ENCODE data around the gene HS1BP3.

Gene HS1BP3

DNA sequence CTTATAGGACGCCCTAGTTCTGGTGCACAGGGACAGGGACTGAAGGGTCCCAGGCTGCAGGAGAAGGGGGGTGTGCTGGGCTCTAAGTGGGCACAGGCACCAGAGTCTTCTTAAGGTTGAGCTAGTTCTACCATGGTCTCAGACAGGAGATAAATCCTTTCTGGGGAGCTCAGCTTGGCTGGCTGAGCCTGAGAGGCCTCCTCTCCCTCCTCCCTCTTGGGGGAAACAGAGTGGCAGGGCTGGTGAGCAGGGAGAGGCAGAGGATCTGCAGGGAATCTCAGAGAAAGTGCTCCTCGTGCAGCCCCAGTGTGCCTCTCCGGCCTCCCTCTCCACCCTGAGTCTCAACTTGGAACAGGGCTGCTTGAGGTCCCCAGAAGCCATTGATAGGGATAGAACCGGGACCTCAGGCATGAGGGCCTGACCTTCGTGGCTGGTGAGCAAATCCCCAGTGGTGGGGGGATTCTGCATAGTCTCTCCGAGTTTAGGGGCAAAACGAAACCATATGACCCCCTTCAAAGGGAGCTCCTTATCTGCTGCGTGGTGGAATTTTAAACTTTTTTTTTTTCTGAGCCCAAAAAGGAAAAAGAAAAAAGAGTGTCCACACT is 18.1 kb upstream of the HS1BP3 start:
- no peak overlapping the region for H3K27ac Mint-ChIP-seq
- H3K36me3 Mint-ChIP-seq (ENCODE audit: low read depth): no peaks in the 10 kb centered on the region
- H3K4me3 Mint-ChIP-seq: no peak overlapping the region

DNA sequence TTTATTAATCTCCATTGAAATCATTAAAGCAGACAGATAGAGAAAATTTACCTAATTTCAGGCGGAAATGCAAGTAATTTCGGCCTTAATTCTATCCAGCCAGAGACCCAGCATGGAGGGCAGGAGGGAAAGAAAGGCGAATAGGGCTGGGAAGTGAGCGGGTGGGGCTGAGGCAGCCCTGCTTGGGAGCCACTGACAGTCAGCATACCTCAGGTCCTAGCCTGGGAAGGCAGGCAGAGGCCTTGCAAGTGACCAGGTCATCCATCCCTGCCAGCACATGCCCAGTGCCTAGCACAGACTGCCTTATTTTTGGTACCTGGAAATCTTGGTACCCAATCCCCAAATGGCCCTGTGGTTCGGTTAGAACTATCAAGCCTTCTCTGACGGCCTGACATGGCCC is 17.6 kb upstream of the HS1BP3 start:
- Mint-ChIP-seq H3K4me3 (no peak overlapping the region), H3K27ac (no peak overlapping the region), H3K36me3 (ENCODE audit: low read depth) (no peaks in the 10 kb centered on the region), H3K4me1 (ENCODE audit: low read depth) (peaks cover 8% of the 10 kb centered on the region), H3K27me3 (peaks cover 68% of the 10 kb centered on the region), H3K9me3 (no peaks in the 10 kb centered on the region)

More for the DNA sequence above, 18.1 kb upstream of the HS1BP3 start:
- Mint-ChIP-seq H3K4me1 (ENCODE audit: low read depth) (peaks cover 8% of the 10 kb centered on the region), H3K9me3 (no peaks in the 10 kb centered on the region), H3K27me3 (peaks cover 66% of the 10 kb centered on the region)

DNA sequence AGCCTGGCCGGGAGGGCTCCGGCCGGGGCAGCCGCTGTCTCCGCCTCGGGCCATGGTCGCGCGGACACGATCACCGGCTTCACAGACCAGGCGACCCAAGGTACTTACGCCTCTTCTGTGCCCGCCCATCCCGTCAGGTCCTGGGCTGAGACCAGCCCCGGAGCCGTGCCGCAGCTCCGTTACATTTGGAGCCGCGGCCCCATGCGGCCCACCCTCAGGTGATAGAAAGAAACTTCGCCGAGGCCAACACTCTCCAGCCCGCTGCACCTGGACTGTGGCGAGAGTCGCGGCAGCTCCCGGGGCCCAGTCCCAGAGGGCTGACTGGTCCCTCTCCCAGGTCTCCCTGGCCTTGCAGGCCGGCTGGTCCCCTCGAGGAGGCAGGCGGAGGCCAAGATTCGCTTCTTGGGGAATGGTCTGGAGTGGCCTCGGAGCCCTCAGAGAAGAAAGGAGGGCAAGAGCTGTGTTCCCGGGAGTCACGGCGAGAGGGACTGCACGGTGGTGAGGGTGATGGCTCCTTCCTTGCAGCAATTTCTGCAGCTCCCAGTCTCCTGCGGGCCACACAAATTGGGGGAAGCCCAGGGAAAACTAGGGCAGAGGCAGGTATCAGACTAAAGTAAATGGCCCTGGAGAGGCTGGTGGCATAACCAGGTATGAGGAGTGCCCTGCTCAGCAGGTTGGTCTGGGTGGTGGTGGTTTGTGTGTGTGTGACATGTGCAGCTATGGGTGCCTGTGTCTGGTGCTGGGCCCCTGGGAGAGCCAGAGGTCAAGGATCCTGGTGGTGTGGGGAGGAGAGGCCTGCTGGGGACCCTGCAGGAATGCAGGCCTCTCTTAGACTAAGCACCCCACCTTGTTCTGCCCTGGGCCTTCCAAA is 16.9 kb upstream of the HS1BP3 start:
- Mint-ChIP-seq H3K4me1 (ENCODE audit: low read depth) (peaks cover 8% of the 10 kb centered on the region), H3K9me3 (no peaks in the 10 kb centered on the region), H3K27ac (no peak overlapping the region), H3K36me3 (ENCODE audit: low read depth) (no peaks in the 10 kb centered on the region), H3K4me3 (peak overlapping the region; percentile 35), H3K27me3 (peaks cover 68% of the 10 kb centered on the region)

GRCh38 chr2:20667151-20667530 is 16.2 kb upstream of the HS1BP3 start:
- H3K4me3 Mint-ChIP-seq: no peak overlapping the region
- H3K27me3 Mint-ChIP-seq: peaks cover 68% of the 10 kb centered on the region
- H3K9me3 Mint-ChIP-seq: no peaks in the 10 kb centered on the region
- no peak overlapping the region for H3K27ac Mint-ChIP-seq
- H3K4me1 Mint-ChIP-seq (ENCODE audit: low read depth): peaks cover 8% of the 10 kb centered on the region
- no peaks in the 10 kb centered on the region for H3K36me3 Mint-ChIP-seq (ENCODE audit: low read depth)

DNA sequence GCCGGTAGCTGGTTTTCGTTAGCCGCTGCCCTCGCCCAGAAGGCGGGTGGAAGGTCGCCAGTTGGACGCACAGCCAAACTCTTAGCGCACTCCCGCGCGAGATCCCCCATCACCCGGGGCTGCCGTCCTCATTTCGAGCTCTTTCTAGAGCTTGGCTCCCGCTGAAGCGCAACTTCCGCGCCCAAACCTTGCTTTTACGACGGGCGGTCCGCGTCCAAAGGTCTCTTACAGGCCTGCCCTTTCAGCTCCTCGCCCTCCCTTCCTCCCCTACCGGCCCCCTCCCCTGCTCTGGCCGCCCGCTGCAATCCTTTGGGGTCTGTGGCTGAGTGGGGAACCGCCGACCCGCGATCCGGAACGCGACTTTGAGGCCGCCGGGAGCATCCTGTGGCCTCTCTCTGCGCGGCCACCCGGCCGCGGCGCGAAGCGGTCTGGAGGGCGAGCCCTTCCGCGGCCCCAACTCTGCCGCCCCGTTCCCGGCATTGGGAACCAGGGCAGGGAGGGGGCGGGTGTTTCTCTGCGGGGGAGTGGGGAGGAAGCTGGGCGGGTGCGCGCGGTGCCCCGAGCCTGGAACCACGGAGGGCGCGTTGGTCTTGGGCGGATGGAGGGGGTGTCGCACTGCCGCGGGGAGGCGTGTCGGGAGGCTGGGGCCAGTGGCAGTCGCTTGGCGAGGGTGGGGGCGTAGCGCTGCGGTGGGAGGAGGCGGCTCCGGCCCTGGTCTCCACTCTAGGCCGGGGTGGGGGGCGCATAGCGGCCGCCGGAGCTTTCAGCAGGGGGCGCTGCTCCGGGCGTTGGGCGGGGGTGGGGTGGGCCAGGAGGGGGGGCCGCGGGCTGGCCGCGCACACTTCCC is 15.6 kb upstream of the HS1BP3 start, which contains the start of gene GDF7:
Gene GDF7, plus strand, starts transcription at position 841 of the 847 bp plus-strand sequence. CDS start 96 bp downstream, outside the sequence.
- H3K36me3 Mint-ChIP-seq (ENCODE audit: low read depth): no peaks in the 10 kb centered on the region
- peaks cover 67% of the 10 kb centered on the region for H3K27me3 Mint-ChIP-seq
- peaks cover 8% of the 10 kb centered on the region for H3K4me1 Mint-ChIP-seq (ENCODE audit: low read depth)
- H3K9me3 Mint-ChIP-seq: no peaks in the 10 kb centered on the region
- H3K4me3 Mint-ChIP-seq: peak within 1 kb of the TSS; percentile 71
- H3K27ac Mint-ChIP-seq: no peak within 1 kb of the TSS

- H3K27ac Mint-ChIP-seq: no peak overlapping the region
- no peaks in the 10 kb centered on the region for H3K36me3 Mint-ChIP-seq (ENCODE audit: low read depth)
- peak overlapping the region; percentile 71 for H3K4me3 Mint-ChIP-seq
- peaks cover 8% of the 10 kb centered on the region for H3K4me1 Mint-ChIP-seq (ENCODE audit: low read depth)
- peaks cover 67% of the 10 kb centered on the region for H3K27me3 Mint-ChIP-seq
- H3K9me3 Mint-ChIP-seq: no peaks in the 10 kb centered on the region
These were observed 15.1 kb upstream of the HS1BP3 start for GRCh38 chr2:20666005-20666303.

DNA sequence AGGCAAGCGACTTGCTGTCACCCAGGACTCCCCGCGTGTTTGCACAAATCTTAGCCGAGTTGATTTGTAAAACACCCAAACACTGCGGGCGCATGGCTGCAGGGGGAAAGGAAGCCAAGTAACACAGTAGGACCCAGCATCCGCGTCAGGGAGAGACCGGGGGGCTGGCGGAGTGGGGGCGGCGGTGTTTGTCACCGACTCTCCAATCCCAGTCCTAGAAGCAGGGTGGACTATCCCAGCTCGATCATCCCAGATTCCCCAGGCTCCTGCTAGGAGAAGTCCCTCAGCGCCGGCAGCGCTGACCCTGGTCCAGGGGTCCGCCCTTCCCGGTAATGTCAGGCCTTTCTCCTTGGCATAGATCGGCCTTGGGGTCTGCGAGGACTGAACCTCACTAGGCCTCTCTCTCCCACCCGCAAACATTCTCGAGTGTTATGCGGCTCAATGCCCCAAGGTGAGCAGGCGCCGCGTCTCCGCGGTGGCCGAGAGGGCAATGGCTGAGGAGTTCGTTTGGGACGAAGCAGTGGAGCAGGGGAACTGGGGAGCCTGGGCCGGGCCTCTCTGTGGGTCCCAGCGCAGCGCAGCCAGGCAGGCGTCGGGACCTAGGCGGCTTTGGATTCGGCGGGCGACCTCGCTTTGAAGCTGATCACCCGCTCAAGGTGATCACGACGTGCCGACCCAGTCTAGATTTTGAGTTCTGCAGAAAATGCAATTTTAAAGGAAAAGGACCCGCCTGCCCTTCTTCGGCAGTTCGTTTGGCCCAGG is 14.5 kb upstream of the HS1BP3 start:
- Mint-ChIP-seq H3K27me3 (peaks cover 72% of the 10 kb centered on the region), H3K4me1 (ENCODE audit: low read depth) (peaks cover 8% of the 10 kb centered on the region), H3K4me3 (peak overlapping the region; percentile 71), H3K36me3 (ENCODE audit: low read depth) (no peaks in the 10 kb centered on the region), H3K27ac (no peak overlapping the region), H3K9me3 (no peaks in the 10 kb centered on the region)

GRCh38 chr2:20664431-20665242 is 13.7 kb upstream of the HS1BP3 start:
- Mint-ChIP-seq H3K4me1 (ENCODE audit: low read depth) (peaks cover 8% of the 10 kb centered on the region), H3K27me3 (peaks cover 74% of the 10 kb centered on the region), H3K27ac (no peak overlapping the region), H3K4me3 (no peak overlapping the region), H3K36me3 (ENCODE audit: low read depth) (no peaks in the 10 kb centered on the region), H3K9me3 (no peaks in the 10 kb centered on the region)

- Mint-ChIP-seq H3K4me3 (no peak overlapping the region), H3K36me3 (ENCODE audit: low read depth) (no peaks in the 10 kb centered on the region), H3K27me3 (peaks cover 74% of the 10 kb centered on the region), H3K27ac (no peak overlapping the region), H3K9me3 (no peaks in the 10 kb centered on the region), H3K4me1 (ENCODE audit: low read depth) (peaks cover 8% of the 10 kb centered on the region)
These were observed 13.1 kb upstream of the HS1BP3 start for GRCh38 chr2:20664071-20664390.

- Mint-ChIP-seq H3K9me3 (no peaks in the 10 kb centered on the region), H3K4me3 (no peak overlapping the region), H3K27ac (no peak overlapping the region), H3K4me1 (ENCODE audit: low read depth) (peaks cover 8% of the 10 kb centered on the region), H3K27me3 (peaks cover 73% of the 10 kb centered on the region), H3K36me3 (ENCODE audit: low read depth) (no peaks in the 10 kb centered on the region)
These were observed 12.5 kb upstream of the HS1BP3 start for GRCh38 chr2:20663196-20664070.

GRCh38 chr2:20662308-20662937 is 11.5 kb upstream of the HS1BP3 start:
- H3K9me3 Mint-ChIP-seq: no peaks in the 10 kb centered on the region
- H3K27ac Mint-ChIP-seq: no peak overlapping the region
- no peak overlapping the region for H3K4me3 Mint-ChIP-seq
- peaks cover 2% of the 10 kb centered on the region for H3K4me1 Mint-ChIP-seq (ENCODE audit: low read depth)
- peaks cover 69% of the 10 kb centered on the region for H3K27me3 Mint-ChIP-seq
- no peaks in the 10 kb centered on the region for H3K36me3 Mint-ChIP-seq (ENCODE audit: low read depth)

GRCh38 chr2:20661421-20662307 is 10.8 kb upstream of the HS1BP3 start:
- H3K36me3 Mint-ChIP-seq (ENCODE audit: low read depth): no peaks in the 10 kb centered on the region

More at GRCh38 chr2:20661421-20662307, 10.8 kb upstream of the HS1BP3 start:
- no peak overlapping the region for H3K27ac Mint-ChIP-seq
- no peak overlapping the region for H3K4me3 Mint-ChIP-seq
- H3K4me1 Mint-ChIP-seq (ENCODE audit: low read depth): peaks cover 2% of the 10 kb centered on the region
- H3K9me3 Mint-ChIP-seq: no peaks in the 10 kb centered on the region
- H3K27me3 Mint-ChIP-seq: peaks cover 69% of the 10 kb centered on the region
